IPS-20b (cell line): ENCODE measurements around the gene AIG1.

ENCODE experiments used
- H3K27ac ChIP-seq: one replicate; pipeline ENCODE4 v1.5.1; 2013; ENCODE audit warnings: low read length
- H3K27me3 ChIP-seq: 2 replicates; pipeline ENCODE4 v1.6.1; 2013; ENCODE audit warnings: mild to moderate bottlenecking, low read length, inconsistent platforms; ENCODE audit not compliant: insufficient read depth
- H3K36me3 ChIP-seq: 2 replicates; pipeline ENCODE4 v1.6.1; 2013; ENCODE audit warnings: low read depth, mild to moderate bottlenecking, inconsistent platforms, low read length, moderate library complexity; ENCODE audit not compliant: insufficient read depth
- H3K4me1 ChIP-seq: 2 replicates; pipeline ENCODE4 v1.6.1; 2013; ENCODE audit warnings: mild to moderate bottlenecking, control low read depth, inconsistent platforms, low read length, moderate library complexity; ENCODE audit not compliant: insufficient read depth
- H3K4me3 ChIP-seq: 2 replicates; pipeline ENCODE4 v1.5.1; 2013; ENCODE audit warnings: mild to moderate bottlenecking, low read length, inconsistent platforms
- H3K9ac ChIP-seq: 2 replicates; pipeline ENCODE4 v1.6.1; 2013; ENCODE audit warnings: low read depth, mild to moderate bottlenecking, inconsistent platforms, low read length, moderate library complexity
- H3K9me3 ChIP-seq: 2 replicates; pipeline ENCODE4 v1.6.1; 2013; ENCODE audit warnings: mild to moderate bottlenecking, low read depth, low read length, inconsistent platforms; ENCODE audit not compliant: insufficient read depth

AIG1 gene

DNA sequence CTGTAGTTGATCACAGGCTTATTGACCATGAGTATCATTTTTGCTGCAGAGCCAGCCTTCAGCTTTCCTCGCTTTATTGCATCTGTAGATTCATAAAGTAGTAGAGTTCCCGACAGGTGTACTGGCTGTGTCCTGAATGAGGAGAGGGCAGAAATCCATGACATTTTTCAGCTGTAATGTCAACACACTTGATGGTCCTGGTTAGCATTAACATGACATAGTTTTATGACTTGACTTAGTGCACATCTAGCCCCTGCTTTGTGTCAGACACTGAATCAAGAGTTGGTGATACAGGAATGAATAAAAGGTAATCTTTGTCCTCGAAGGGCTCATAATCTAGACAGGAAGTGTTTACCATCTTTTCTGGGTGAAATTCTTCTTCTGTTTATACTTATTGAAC lies 55.0 kb downstream of the AIG1 start:
- Histone ChIP-seq H3K36me3 (no peaks in the 10 kb centered on the region; the same call in 1 of the 2 replicates), H3K9ac (no peak overlapping the region), H3K4me1 (no peaks in the 10 kb centered on the region), H3K4me3 (no peak overlapping the region), H3K9me3 (peaks cover 10% of the 10 kb centered on the region), H3K27ac (no peak overlapping the region), H3K27me3 (no peaks in the 10 kb centered on the region)

DNA sequence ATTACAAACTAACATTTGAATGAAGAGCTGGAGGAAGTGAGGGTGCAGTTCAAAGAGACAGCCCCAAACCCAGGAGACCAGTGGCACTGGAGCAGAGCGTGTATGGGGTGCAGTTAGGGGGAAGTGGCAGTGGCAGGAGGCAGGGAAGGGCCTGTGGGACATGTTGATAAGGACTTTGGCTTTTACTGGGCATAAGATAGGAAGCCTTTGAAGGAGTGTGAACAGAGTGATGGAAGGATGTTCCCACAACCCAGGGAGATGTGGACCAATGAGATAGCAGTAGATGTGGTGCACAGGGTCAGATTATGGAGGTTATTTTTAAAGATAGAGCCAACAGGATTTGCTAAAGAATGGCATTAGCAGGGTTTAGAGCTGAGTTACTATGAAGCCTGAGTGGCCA lies 56.4 kb downstream of the AIG1 start:
- H3K4me3 ChIP-seq, result no peak overlapping the region
- H3K27ac ChIP-seq, result no peak overlapping the region
- H3K27me3 ChIP-seq, result no peaks in the 10 kb centered on the region
- H3K36me3 ChIP-seq, result no peaks in the 10 kb centered on the region; the same call in 1 of the 2 replicates
- peaks cover 13% of the 10 kb centered on the region for H3K9me3 ChIP-seq
- no peak overlapping the region for H3K9ac ChIP-seq
- H3K4me1 ChIP-seq, result no peaks in the 10 kb centered on the region

DNA sequence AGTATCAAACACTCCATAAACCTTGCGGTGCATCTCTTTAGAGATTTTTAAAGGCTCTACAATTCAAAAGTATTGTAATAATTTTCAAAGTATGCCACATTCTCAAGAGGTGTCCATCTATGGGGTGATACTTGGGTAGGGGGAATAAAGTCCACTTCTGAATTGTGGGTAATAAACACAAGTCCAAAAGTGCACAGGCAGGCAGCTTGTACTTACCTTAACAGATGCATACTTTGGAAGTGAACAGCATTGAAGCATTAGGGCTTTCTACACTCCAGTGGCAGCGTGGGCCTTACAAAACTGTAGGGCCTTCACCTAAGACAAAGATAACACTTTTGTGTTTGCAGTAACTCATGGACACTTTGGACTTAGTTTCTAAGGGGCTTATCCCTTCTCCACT lies 58.6 kb downstream of the AIG1 start:
- no peak overlapping the region for H3K9ac ChIP-seq
- no peaks in the 10 kb centered on the region for H3K4me1 ChIP-seq
- no peaks in the 10 kb centered on the region for H3K27me3 ChIP-seq
- no peak overlapping the region for H3K4me3 ChIP-seq
- no peak overlapping the region for H3K27ac ChIP-seq
- H3K9me3 ChIP-seq, result peaks cover 13% of the 10 kb centered on the region
- H3K36me3 ChIP-seq, result no peaks in the 10 kb centered on the region; the same call in 1 of the 2 replicates

DNA sequence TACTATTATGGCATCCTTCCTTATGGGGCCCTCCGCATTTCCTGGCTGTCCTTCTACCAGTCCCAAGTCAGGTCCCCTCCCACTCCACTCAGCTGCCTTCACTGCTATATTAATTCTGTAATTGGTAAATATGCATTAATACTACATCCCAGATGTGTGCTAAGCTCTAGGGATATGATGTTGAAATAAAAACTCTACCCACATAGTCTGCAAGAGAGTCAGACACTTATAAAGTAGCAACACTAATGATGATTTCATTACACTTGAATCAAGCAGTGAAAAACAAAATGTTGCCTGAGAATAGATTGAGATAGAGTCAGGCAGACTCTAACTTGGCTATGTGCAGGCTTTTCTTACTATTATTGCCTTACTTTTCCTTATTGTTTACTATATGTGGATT lies 62.4 kb downstream of the AIG1 start:
- H3K4me1 ChIP-seq, result no peaks in the 10 kb centered on the region
- H3K9me3 ChIP-seq, result peaks cover 13% of the 10 kb centered on the region
- H3K9ac ChIP-seq, result no peak overlapping the region
- no peak overlapping the region for H3K27ac ChIP-seq
- H3K4me3 ChIP-seq, result no peak overlapping the region
- H3K36me3 ChIP-seq, result no peaks in the 10 kb centered on the region; the same call in none of the 2 replicates
- H3K27me3 ChIP-seq, result no peaks in the 10 kb centered on the region

DNA sequence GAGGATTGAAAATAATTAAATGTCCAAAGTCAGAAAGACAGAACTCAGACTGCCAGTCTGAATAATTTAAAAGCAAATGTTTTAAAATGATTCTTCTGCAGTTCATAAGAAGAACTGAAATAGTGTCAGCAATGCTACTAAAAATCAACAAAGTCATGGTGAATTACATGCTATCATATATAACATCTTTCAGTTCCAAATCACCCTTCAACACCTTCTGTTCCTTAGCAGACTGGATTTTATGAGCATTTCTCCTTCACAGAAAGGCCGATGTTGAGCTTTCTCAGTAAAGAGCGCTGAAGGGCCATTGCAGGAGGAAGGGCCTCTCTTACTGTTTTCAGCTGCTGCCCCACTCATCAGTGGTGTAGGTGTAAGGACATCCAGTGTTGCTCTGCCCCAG lies 63.3 kb downstream of the AIG1 start:
- no peaks in the 10 kb centered on the region for H3K27me3 ChIP-seq
- no peaks in the 10 kb centered on the region for H3K4me1 ChIP-seq

DNA sequence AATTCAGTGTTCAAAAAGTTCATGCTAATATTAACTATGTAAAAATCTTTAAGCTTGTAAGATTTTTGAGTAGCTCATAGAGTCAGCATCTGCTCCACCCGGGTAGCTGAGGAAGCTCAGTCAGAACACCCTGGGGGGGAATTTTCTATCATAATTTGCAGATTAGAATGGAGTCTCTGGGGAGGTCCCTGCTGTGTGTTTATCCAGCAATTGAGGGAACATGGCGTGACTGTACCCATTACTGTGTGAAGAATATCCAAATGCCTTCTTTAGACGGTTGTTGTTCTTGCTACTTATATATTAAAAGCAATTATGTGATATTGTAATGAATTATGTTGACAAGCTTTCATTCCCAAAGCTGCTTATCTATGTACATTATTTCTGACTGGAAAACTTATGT lies 64.8 kb downstream of the AIG1 start:
- H3K9ac ChIP-seq, result no peak overlapping the region
- H3K4me3 ChIP-seq, result no peak overlapping the region
- H3K4me1 ChIP-seq, result no peaks in the 10 kb centered on the region
- peaks cover under 1% of the 10 kb centered on the region for H3K36me3 ChIP-seq
- H3K9me3 ChIP-seq, result peaks cover 13% of the 10 kb centered on the region
- H3K27ac ChIP-seq, result no peak overlapping the region
- no peaks in the 10 kb centered on the region for H3K27me3 ChIP-seq

More for the DNA sequence above, 63.3 kb downstream of the AIG1 start:
- Histone ChIP-seq H3K36me3 (no peaks in the 10 kb centered on the region; the same call in none of the 2 replicates), H3K9ac (no peak overlapping the region), H3K4me3 (no peak overlapping the region), H3K27ac (no peak overlapping the region), H3K9me3 (peaks cover 13% of the 10 kb centered on the region)

DNA sequence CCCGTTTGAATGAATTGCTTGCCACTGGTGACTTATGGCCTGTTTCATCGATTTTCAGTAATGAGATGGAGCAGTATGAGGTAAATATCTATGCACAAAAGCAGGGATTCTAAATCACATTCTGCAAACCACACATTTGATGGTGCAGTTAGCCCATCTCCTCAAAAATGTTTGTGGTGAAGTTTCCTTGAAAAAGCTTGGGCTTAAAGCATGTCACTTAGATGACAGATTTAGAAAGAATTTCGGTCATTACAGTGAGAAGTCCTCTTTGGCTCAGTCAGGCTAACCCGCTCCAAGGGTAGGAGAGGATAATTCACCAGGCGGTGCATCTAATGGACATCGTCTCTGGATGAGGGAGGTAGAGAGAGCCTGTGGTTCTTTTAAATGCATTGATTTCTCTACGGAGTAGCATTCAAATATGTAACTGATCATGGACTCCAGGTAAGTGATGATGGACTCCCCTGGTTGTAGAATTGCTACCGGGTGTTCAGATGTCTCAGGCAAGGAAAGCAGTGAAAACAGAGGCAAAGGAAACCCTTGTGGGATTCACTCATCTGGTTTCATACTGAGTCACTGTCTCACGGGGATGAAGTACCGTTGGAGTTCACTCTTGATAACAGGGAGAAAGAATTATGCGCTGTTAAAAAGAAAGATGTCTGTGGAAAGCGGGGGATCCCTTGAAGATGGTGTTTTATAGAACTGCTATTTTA lies 65.3 kb downstream of the AIG1 start:
- Histone ChIP-seq H3K9ac (no peak overlapping the region), H3K4me3 (no peak overlapping the region), H3K9me3 (peaks cover 15% of the 10 kb centered on the region)

DNA sequence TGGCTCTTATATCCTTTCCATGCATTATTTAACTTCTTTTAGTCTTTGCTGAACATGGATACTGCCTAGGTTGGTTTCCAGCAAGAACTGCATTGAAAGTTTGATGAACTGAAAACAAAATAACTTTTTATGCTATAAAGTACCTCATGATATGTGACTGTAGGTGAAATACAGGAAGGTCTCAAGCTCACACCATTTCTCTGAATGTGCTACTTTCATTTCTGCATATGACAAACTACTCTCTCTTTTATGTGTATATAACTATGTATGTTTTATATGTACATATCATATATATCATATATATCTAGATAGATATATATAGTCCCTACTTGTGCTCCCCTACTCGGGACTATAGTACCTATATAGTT lies 65.9 kb downstream of the AIG1 start:
- Histone ChIP-seq H3K4me3 (no peak overlapping the region), H3K27me3 (no peaks in the 10 kb centered on the region), H3K9ac (no peak overlapping the region)

More for the DNA sequence above, 65.3 kb downstream of the AIG1 start:
- Histone ChIP-seq H3K27ac (no peak overlapping the region), H3K4me1 (no peaks in the 10 kb centered on the region), H3K27me3 (no peaks in the 10 kb centered on the region), H3K36me3 (peaks cover 3% of the 10 kb centered on the region)

DNA sequence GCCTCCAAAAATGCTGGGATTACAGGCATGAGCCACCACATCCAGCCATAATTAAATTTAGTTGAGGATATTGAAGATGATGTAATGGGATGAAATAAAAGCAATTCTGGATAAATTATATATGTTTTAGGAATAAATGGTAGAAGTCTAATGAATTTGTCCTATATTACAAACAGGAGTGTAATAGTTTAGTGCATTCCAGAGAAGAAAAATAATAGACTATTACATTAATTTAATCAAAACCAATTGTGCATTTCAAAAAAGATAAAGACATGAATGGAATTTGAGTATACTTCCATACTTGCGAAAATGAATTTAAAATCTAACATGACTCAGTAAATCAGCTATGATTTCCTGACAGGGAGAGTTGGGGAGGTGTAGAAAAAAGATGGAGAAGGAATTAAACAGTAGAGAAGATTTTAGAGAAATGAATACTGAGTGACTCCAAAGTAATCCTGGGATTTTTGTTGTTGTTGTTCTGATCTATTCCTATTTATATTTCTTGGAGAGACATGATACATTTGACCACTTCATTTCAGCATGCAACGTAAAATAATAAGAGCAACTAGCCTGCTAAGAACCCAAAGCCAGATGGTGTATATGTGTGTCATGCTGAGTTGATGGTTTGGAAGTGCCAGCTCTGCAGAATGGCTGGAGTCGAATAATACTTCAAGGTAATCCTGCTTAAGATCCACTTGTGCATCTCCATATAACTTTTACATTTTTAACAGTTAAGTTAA lies 67.4 kb downstream of the AIG1 start:
- H3K9ac ChIP-seq, result no peak overlapping the region
- H3K4me1 ChIP-seq, result no peaks in the 10 kb centered on the region
- no peak overlapping the region for H3K27ac ChIP-seq
- H3K4me3 ChIP-seq, result no peak overlapping the region
- no peaks in the 10 kb centered on the region for H3K27me3 ChIP-seq
- peaks cover 16% of the 10 kb centered on the region; the same call in 1 of the 2 replicates for H3K9me3 ChIP-seq
- H3K36me3 ChIP-seq, result peaks cover 3% of the 10 kb centered on the region

More for the DNA sequence above, 65.9 kb downstream of the AIG1 start:
- Histone ChIP-seq H3K27ac (no peak overlapping the region), H3K9me3 (peaks cover 16% of the 10 kb centered on the region; the same call in 1 of the 2 replicates), H3K4me1 (no peaks in the 10 kb centered on the region), H3K36me3 (peaks cover 3% of the 10 kb centered on the region)

DNA sequence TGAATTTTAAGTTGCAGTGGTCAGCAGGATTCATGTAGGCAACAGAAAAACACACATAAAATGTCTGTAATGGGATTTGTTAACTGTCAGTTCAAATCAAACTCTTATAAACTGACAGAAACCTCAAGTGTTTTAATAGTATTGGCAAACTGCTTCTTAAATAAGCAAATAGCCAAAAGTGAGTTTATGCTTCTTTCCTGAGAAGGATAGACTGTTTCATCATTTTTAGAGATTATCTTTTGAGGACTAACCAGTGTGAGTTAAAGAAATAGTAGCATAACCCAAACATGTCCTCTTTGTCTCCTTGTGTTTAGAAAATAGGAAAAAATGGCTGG lies 68.0 kb downstream of the AIG1 start:
- Histone ChIP-seq H3K9me3 (peaks cover 16% of the 10 kb centered on the region; the same call in 1 of the 2 replicates), H3K9ac (no peak overlapping the region), H3K4me1 (no peaks in the 10 kb centered on the region), H3K27me3 (no peaks in the 10 kb centered on the region), H3K27ac (no peak overlapping the region), H3K36me3 (peaks cover 3% of the 10 kb centered on the region), H3K4me3 (no peak overlapping the region)

DNA sequence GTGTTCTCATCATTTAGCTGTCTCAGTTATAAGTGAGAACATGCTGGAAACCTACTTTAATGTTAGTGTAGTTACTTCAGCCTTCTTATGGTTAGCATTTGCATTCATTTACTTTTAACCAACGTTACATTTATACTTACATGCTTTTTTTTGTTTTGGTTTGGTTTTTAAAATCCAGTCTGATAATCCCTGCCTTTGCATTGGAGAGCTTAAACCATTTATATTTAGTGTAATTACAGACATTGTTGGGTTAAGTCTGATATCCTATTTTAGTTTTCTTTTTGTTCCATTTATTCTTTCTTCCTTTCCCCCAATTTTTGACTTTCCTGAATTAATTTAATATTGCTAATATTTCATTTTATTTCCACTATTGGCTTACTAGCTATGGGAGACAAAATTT lies 70.2 kb downstream of the AIG1 start:
- Histone ChIP-seq H3K27ac (no peak overlapping the region), H3K4me3 (no peak overlapping the region), H3K4me1 (no peaks in the 10 kb centered on the region), H3K9me3 (peaks cover 16% of the 10 kb centered on the region; the same call in 1 of the 2 replicates), H3K9ac (no peak overlapping the region), H3K27me3 (no peaks in the 10 kb centered on the region), H3K36me3 (peaks cover 3% of the 10 kb centered on the region)

DNA sequence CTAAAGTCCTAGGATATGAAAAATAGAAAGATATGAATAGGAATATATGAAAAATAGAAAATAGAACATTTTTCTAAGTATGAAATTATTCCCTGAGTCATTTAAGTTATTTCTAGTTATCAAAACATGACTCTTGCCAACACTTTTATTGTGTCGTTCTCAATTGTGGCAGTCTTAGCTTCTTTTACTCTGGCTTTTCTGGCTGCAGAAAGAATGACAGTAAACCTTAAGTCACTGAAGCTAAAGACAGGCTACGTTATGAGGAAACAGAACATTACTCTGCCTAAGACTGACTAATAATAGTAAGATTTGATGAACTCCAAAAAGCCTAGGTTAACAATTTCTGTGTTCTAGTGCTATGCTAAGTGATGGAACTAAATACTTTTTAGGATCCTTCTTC lies 74.6 kb downstream of the AIG1 start:
- Histone ChIP-seq H3K9me3 (peaks cover 11% of the 10 kb centered on the region; the same call in 1 of the 2 replicates), H3K27me3 (no peaks in the 10 kb centered on the region), H3K27ac (no peak overlapping the region)

More for the DNA sequence above, 74.6 kb downstream of the AIG1 start:
- Histone ChIP-seq H3K9ac (no peak overlapping the region), H3K4me3 (no peak overlapping the region), H3K4me1 (no peaks in the 10 kb centered on the region), H3K36me3 (peaks cover 21% of the 10 kb centered on the region)
